ENCODE data around the gene OVOL3.

DNA sequence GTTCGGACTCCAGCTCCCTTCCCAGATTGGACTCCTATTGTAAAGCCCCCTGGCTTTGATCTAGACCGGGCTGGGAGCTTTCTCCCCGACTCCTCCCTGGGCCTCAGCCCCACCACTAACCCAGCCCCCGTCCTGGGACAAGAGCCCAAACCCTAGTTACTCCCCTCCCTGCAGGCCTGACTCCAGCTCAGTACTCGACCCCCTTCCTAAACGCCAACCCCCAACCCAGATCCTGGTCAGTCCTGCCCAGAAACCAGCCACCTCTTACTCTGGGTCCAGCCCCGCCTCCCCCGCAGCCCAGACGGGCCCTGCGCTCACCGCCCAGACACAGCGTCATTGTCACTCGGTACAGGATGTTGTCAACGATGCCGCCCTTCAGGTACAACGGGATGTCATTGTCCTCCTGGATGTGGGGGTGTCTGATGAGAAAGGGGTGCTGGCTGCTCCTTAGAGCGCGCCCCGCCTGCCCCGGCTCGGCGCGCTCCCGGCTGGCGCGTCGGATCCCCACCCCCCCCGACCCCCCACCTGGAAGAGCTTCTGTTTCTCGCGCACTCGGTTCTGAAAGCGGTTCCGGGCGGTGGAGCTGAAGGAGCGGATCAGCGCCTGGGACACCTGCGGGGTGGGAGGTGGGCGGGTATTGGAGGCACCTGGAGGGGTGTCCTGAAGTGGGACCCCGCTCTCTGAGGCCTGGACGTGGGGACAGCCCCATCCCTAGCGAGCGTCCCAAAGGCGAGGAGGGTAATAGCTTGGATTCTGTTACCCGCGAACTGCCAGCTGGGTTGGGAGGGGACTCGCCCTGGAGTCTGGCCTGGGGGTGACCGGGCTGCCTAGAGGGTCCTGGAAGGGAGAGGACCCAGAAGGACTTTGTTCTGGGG, 40.4 kb downstream of the OVOL3 start:
- TF ChIP-seq POLR2AphosphoS5 (IDR thresholded peaks at IDR 0.05) = peak; percentile 82 to 88
- TF ChIP-seq, protein P1, sequence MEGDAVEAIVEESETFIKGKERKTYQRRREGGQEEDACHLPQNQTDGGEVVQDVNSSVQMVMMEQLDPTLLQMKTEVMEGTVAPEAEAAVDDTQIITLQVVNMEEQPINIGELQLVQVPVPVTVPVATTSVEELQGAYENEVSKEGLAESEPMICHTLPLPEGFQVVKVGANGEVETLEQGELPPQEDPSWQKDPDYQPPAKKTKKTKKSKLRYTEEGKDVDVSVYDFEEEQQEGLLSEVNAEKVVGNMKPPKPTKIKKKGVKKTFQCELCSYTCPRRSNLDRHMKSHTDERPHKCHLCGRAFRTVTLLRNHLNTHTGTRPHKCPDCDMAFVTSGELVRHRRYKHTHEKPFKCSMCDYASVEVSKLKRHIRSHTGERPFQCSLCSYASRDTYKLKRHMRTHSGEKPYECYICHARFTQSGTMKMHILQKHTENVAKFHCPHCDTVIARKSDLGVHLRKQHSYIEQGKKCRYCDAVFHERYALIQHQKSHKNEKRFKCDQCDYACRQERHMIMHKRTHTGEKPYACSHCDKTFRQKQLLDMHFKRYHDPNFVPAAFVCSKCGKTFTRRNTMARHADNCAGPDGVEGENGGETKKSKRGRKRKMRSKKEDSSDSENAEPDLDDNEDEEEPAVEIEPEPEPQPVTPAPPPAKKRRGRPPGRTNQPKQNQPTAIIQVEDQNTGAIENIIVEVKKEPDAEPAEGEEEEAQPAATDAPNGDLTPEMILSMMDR (IDR thresholded peaks at IDR 0.05) = no peak
- peak; percentile 17 for TF ChIP-seq POLR2A (IDR thresholded peaks at IDR 0.05; ENCODE audit: low read depth)
